OCI-LY3 (cell line): ENCODE results near the gene CHST11.

Source experiments
- H2AFZ ChIP-seq: fragments of 200-600, 300-600 bp; shearing (Covaris generic); 2 replicates; pipeline ENCODE4 v1.6.0; 2014; ENCODE audit warnings: antibody characterized with exemption, low read depth, low read length
- H3K27ac ChIP-seq: fragments of 200-600, 300-600 bp; sonication (generic); 2 replicates; pipeline ENCODE4 v1.5.1; 2014; ENCODE audit warnings: mild to moderate bottlenecking, low read length, moderate library complexity, mixed read lengths
- H3K27me3 ChIP-seq: fragments of 200-600, 300-600 bp; sonication (generic); 2 replicates; pipeline ENCODE4 v1.6.1; 2014; ENCODE audit warnings: low read depth, low read length, mixed read lengths
- H3K36me3 ChIP-seq: fragments of 200-600, 300-600 bp; sonication (generic); replicated peaks from 2 replicates; pipeline ENCODE3; 2014; ENCODE audit warnings: low read depth, low read length, mixed read lengths
- H3K4me1 ChIP-seq: fragments of 300-600, 200-600 bp; sonication (generic); 2 replicates; pipeline ENCODE4 v1.6.1; 2014; ENCODE audit warnings: low read length, mixed read lengths
- H3K4me2 ChIP-seq: fragments of 200-600, 300-600 bp; sonication (generic); 2 replicates; pipeline ENCODE4 v1.6.1; 2014; ENCODE audit warnings: low read length, mixed read lengths
- H3K4me3 ChIP-seq: fragments of 300-600, 200-600 bp; sonication (generic); 2 replicates; pipeline ENCODE4 v1.5.1; 2014; ENCODE audit warnings: antibody characterized with exemption, mild to moderate bottlenecking, low read length, moderate library complexity
- H3K79me2 ChIP-seq: fragments of 300-600, 200-600 bp; shearing (Covaris generic); 2 replicates; pipeline ENCODE4 v1.6.1; 2014; ENCODE audit warnings: mild to moderate bottlenecking, low read length, mixed read lengths
- H3K9ac ChIP-seq: fragments of 300-600, 200-600 bp; shearing (Covaris generic); 2 replicates; pipeline ENCODE4 v1.6.0; 2014; ENCODE audit warnings: mild to moderate bottlenecking, low read length, moderate library complexity
- H3K9me3 ChIP-seq: fragments of 200-600, 300-600 bp; shearing (Covaris generic); 2 replicates; pipeline ENCODE4 v1.6.1; 2014; ENCODE audit warnings: low read length, mixed read lengths; ENCODE audit not compliant: insufficient read depth
- H4K20me1 ChIP-seq: fragments of 200-600, 300-600 bp; sonication (generic); 2 replicates; pipeline ENCODE4 v1.6.1; 2016; ENCODE audit warnings: low read length, mixed read lengths; ENCODE audit not compliant: insufficient read depth
- CTCF ChIP-seq: fragments of 200-600, 300-600 bp; sonication (generic); IDR thresholded peaks from 2 replicates; pipeline ENCODE4 v1.5.1; 2014; ENCODE audit warnings: antibody characterized with exemption, low read length, low read depth
- EZH2phosphoT487 ChIP-seq: fragments of 200-600 bp; shearing (Covaris generic); IDR thresholded peaks from 2 replicates; pipeline ENCODE4 v1.6.1; 2018; ENCODE audit warnings: antibody characterized with exemption, mixed run types, low read depth

The CHST11 gene

GRCh38 chr12:104435175-104435574 is 21.6 kb upstream of the CHST11 start:
- Histone ChIP-seq H4K20me1 (no peaks in the 10 kb centered on the region), H3K79me2 (no peaks in the 10 kb centered on the region), H3K4me2 (no peak overlapping the region), H3K36me3 (no peaks in the 10 kb centered on the region), H3K27ac (no peak overlapping the region), H3K27me3 (peaks cover 16% of the 10 kb centered on the region), H3K4me3 (no peak overlapping the region), H3K4me1 (no peaks in the 10 kb centered on the region), H3K9me3 (no peaks in the 10 kb centered on the region), H2AFZ (no peak overlapping the region), H3K9ac (no peak overlapping the region)
- TF ChIP-seq EZH2phosphoT487 (no peak), CTCF (no peak)

- no peaks in the 10 kb centered on the region for H3K4me1 ChIP-seq
Observed at GRCh38 chr12:104435765-104436164, 21.0 kb upstream of the CHST11 start.

GRCh38 chr12:104436790-104437189 is 20.0 kb upstream of the CHST11 start:
- no peak overlapping the region for H3K9ac ChIP-seq
- no peaks in the 10 kb centered on the region for H3K79me2 ChIP-seq
- H3K4me1 ChIP-seq, result no peaks in the 10 kb centered on the region
- no peak overlapping the region for H3K27ac ChIP-seq
- no peaks in the 10 kb centered on the region for H3K36me3 ChIP-seq
- H3K9me3 ChIP-seq, result no peaks in the 10 kb centered on the region
- no peak for TF ChIP-seq CTCF
- TF ChIP-seq EZH2phosphoT487, result no peak
- peaks cover 16% of the 10 kb centered on the region for H3K27me3 ChIP-seq
- no peaks in the 10 kb centered on the region for H4K20me1 ChIP-seq
- no peak overlapping the region for H2AFZ ChIP-seq
- H3K4me2 ChIP-seq, result no peak overlapping the region
- no peak overlapping the region for H3K4me3 ChIP-seq

More at GRCh38 chr12:104435765-104436164, 21.0 kb upstream of the CHST11 start:
- no peaks in the 10 kb centered on the region for H3K79me2 ChIP-seq
- H2AFZ ChIP-seq, result no peak overlapping the region
- H3K9ac ChIP-seq, result no peak overlapping the region
- no peak overlapping the region for H3K4me3 ChIP-seq
- no peak for TF ChIP-seq CTCF
- TF ChIP-seq EZH2phosphoT487, result no peak
- H4K20me1 ChIP-seq, result no peaks in the 10 kb centered on the region
- no peaks in the 10 kb centered on the region for H3K36me3 ChIP-seq
- no peak overlapping the region for H3K27ac ChIP-seq
- H3K4me2 ChIP-seq, result no peak overlapping the region
- H3K27me3 ChIP-seq, result peaks cover 16% of the 10 kb centered on the region
- H3K9me3 ChIP-seq, result no peaks in the 10 kb centered on the region

GRCh38 chr12:104438134-104438533 is 18.6 kb upstream of the CHST11 start:
- Histone ChIP-seq H3K27ac (no peak overlapping the region), H3K4me1 (no peaks in the 10 kb centered on the region), H3K4me2 (no peak overlapping the region), H3K36me3 (no peaks in the 10 kb centered on the region), H3K9me3 (no peaks in the 10 kb centered on the region), H3K4me3 (no peak overlapping the region), H2AFZ (no peak overlapping the region), H4K20me1 (no peaks in the 10 kb centered on the region), H3K79me2 (no peaks in the 10 kb centered on the region), H3K27me3 (peaks cover 16% of the 10 kb centered on the region), H3K9ac (no peak overlapping the region)
- TF ChIP-seq CTCF (no peak), EZH2phosphoT487 (no peak)
